C4-2B (cell line): ENCODE measurements around the gene RUFY2.

Experiments used
- ZFX ChIP-seq: fragments of 450-650 bp; IDR thresholded peaks from 2 replicates; pipeline ENCODE4 v1.6.1; 2017
- TF ChIP-seq, protein P1 (sequence below): fragments of 450-650 bp; conservative IDR thresholded peaks from 2 replicates; pipeline ENCODE4 v1.5.1; 2017; ENCODE audit warnings: mild to moderate bottlenecking

DNA sequence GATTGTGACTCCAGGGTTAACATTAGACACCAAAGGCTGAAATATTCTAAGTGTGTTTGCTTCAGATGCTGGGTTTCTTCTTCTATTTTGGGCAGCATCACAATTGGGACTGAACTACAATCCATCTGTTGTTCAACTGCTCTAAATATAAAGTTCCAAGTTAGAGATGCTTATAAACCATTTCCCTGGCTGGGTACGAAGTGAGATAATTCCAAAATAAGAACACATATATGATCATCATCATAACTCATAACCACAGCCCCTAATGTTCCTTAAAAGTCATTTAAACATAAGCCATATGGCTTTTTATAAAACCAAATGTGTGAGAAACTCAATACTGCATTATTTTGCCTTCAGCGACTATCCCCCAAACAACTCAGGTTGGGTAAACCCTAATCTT, 35.9 kb upstream of the RUFY2 start:
- TF ChIP-seq, protein P1, sequence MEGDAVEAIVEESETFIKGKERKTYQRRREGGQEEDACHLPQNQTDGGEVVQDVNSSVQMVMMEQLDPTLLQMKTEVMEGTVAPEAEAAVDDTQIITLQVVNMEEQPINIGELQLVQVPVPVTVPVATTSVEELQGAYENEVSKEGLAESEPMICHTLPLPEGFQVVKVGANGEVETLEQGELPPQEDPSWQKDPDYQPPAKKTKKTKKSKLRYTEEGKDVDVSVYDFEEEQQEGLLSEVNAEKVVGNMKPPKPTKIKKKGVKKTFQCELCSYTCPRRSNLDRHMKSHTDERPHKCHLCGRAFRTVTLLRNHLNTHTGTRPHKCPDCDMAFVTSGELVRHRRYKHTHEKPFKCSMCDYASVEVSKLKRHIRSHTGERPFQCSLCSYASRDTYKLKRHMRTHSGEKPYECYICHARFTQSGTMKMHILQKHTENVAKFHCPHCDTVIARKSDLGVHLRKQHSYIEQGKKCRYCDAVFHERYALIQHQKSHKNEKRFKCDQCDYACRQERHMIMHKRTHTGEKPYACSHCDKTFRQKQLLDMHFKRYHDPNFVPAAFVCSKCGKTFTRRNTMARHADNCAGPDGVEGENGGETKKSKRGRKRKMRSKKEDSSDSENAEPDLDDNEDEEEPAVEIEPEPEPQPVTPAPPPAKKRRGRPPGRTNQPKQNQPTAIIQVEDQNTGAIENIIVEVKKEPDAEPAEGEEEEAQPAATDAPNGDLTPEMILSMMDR: no peak
- no peak for TF ChIP-seq ZFX
